Right lobe of liver (tissue), 4 donors: ENCODE data around the gene PANK1.

Experiments used
- POLR2A ChIP-seq: fragments of 450-650 bp; IDR thresholded peaks from one replicate; pipeline ENCODE4 v1.6.1; 2017; ENCODE audit warnings: antibody characterized with exemption, mild to moderate bottlenecking
- TF ChIP-seq, protein P1 (sequence below), 4 donors: fragments of 200-600 bp in 3 of 4; fragments of 450-650 bp in 1 of 4; IDR thresholded peaks; one replicate each; pipeline versions ENCODE4 v1.5.1 to v1.8.0; 2016 to 2022; ENCODE audit warnings: antibody characterized with exemption in 4 of 4, mild to moderate bottlenecking in 2 of 4
- donor health status: DM: no; HTN: no; CAD: no.
- donor health status: DM: no; HTN: no; CAD: no.
- donor health status: DM: no; HTN: yes; CAD: no.

DNA sequence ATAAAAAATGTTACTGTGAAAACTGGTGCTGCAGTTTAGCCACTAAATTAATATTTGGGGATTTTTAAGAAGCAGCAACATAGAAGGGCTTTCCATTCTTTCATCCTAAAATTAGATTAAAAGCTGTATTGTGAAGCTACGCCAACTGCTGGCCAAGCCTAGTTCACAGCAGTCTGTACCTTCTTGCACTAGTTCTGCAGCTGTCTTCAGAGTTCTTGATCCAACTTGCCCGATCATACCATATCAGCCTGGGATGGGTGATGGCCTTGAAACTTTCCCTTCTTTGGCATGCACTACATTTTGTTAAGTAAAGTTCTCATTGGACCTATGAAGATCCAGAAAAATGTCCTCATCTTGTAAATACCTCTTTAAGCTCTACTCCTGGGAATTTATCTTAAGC, 20.3 kb upstream of the PANK1 start:
- TF ChIP-seq POLR2A = no peak
- TF ChIP-seq, protein P1, sequence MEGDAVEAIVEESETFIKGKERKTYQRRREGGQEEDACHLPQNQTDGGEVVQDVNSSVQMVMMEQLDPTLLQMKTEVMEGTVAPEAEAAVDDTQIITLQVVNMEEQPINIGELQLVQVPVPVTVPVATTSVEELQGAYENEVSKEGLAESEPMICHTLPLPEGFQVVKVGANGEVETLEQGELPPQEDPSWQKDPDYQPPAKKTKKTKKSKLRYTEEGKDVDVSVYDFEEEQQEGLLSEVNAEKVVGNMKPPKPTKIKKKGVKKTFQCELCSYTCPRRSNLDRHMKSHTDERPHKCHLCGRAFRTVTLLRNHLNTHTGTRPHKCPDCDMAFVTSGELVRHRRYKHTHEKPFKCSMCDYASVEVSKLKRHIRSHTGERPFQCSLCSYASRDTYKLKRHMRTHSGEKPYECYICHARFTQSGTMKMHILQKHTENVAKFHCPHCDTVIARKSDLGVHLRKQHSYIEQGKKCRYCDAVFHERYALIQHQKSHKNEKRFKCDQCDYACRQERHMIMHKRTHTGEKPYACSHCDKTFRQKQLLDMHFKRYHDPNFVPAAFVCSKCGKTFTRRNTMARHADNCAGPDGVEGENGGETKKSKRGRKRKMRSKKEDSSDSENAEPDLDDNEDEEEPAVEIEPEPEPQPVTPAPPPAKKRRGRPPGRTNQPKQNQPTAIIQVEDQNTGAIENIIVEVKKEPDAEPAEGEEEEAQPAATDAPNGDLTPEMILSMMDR (IDR thresholded peaks at IDR 0.05) = no peak
